GM21515 (cell line): ENCODE results near the gene B4GALT6.

Source experiments
- ATAC-seq: cut with Tn5 transposase; IDR thresholded peaks from one replicate; pipeline ENCODE4 v1.9.1; 2021; ENCODE audit not compliant: unreplicated experiment

B4GALT6 gene

DNA sequence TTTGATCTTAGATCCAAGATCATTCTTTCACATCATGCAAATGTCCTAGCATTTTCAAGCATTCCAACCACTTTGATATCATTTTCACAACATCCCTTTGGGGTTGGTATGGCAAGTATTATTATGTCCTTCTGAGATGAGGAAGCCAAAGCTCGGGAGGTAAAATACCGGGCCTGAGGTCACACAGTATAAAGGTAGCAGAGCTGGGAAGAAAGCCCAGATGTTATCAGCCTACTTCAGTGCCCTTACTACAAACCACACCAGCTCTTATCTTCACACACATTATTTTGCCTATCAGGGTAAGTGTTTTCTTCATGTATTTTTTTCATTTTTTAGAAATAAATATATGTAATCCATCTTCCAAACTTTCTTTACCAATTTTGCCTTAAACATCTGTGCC, 4.2 kb upstream of the B4GALT6 start:
- ATAC-seq: no peak

DNA sequence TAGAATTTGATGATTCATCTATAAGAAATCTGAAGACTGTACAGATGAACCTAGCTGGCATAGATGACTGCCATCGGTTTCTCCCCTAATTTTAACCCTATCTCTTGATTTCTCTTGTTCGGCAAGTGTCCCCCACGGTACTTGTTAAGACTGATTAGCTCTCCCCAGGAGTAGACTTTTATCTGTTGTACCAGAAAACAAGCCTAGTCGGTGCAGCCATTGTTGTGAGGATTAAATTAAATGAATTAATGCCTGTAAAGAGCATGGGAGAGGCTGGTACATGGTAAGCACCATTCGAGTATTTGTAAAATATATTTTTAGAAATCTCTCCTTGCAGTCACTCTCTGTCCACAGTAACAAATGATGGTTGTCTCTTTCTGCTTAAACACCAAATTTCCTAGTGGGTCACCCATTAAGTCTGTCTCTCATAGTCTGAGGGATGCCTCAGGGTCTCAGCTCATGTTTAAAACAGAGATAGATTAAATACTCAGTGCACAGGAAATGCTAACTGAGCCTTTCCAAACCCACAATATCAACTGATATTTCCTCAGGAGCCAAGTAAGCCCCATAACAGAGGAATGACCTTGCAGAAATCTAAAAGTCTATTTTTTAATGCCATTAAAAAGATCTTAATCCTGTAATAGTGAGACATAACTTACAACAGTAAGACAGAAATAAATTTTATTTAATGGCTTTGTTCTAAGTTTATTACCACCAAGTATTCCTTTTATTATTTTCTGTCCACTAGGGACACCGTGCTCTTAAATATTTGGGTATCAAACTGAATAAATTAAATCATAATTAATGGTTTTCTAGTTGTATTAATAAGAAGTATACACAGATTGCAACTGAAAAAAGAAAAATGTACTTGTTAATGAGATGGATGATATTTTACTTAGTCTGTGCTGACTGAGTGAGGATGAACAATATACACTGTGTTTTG, 2.9 kb upstream of the B4GALT6 start:
- ATAC-seq: no peak

GRCh38 chr18:31686572-31686971, 2.2 kb upstream of the B4GALT6 start:
- ATAC-seq: no peak

DNA sequence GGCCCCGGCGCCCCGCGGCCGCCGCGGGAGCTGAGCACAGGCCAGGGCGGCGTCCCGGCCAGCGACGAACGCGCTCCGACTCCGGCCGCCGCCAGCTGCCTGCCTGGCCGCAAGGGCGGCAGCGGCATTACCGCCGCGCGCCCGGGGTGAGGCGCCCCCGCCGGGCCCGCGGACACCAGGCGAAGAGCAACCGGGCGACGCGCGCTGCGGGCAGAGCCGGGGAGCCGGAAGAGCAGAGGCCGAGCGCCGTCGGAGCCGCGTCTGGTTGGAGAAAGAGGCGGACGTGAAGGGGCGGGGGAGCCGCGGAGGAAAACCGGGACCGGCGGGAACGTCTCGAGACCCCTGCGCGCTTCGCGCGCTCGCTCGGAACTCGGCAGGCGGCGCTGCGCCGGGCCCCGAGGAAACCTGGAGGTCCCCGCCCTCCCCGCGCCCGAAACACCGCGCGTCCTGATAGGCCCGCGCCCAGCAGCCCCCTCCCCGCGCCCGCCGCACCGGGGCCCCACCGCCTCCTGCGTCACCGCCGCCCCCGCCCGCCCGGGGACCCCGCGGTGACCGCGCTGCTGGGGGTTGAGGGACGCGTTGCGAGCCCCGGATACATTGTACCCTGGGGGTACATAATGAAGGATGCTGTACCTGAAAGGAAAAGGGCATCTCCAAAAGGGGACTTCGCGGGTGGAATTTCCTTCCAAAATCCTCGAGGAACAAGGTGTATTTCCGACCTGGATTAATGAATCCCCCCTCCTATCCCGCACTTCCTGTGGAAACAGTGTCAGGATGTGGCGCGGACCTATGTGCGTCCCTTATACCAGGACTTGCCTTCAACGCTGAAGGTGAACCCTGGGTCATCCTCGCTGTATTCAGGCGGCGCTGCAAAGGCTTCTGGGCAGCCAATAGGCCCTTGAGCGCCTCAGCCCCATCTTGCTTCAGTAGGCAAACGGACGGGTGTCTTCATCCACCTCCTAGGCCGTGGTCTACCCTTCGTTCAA, 1.0 kb upstream of the B4GALT6 start:
- ATAC-seq: peak; percentile 77

GRCh38 chr18:31683968-31684278, 458 bp downstream of the B4GALT6 start:
- ATAC-seq: no peak

DNA sequence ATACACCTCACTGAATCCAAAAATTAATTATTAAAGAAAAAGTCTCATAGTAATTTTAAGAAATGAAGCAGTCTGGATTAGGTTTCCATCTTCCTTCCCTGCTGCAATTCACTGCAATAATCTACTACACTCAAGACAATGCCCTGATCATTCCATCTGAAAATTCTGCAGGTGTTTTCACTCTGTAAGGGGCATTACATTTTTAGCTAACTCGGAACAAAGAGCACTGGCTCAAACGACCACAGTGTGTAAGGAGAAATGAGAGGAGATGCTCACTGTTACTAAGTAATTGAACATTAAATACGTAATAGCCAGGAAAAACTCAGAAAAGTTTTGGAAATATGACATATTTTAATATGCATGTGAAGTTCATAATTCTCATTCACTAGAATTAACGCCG, 1.3 kb downstream of the B4GALT6 start:
- ATAC-seq: no peak

DNA sequence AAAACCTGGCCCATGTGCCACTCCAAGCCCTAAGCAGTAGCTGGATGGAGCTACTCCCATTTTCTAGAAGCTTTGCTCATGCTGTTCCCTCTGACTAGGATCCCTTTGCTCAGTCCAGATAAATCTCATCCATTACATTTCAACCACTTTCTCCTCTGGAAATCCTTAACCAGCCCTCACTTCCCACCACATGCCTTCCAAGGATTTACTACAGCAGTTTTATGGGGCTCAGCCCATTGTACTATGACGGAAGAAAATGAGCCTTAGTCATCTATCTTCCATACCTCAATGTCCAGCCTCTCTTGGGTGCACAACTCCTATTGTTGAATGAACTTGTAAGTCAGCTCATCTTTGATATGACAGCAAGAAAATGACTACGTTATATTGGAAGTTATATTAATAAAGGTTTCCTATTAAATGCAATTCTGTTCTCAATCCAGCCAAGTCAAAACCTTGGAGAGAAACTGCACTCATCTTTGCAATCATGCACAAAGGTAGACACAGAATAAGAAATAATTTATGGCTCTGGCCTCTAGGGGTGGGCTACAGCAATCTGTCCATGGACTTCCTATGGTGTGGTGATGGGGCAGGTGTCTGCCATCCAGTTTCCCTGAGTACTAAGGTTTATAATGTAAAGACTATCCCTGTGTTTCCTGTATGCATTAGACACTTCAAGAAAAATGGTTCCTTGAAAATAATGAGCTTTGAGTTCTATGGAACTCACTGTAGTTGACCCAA, 3.4 kb downstream of the B4GALT6 start:
- no peak for ATAC-seq

DNA sequence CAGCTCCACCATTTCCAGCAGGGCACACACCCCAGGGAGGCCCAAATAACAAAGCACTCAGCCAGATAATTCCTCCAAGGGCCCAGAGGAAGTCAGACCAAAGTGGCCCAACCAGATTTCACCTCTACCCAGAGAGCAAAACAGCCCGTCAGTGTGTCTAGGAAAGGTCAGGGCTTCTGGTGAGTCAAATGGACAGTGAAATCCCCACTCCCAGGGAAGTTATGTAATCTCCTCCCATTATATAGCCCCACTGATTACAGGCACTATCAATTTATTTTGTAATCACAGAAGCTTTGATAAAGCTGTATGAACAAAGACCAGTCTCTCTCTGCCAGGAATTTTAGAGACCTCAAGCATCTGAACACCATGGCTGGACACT, 4.0 kb downstream of the B4GALT6 start:
- ATAC-seq: no peak

- no peak for ATAC-seq
These were observed 4.5 kb downstream of the B4GALT6 start for GRCh38 chr18:31679791-31680432.

DNA sequence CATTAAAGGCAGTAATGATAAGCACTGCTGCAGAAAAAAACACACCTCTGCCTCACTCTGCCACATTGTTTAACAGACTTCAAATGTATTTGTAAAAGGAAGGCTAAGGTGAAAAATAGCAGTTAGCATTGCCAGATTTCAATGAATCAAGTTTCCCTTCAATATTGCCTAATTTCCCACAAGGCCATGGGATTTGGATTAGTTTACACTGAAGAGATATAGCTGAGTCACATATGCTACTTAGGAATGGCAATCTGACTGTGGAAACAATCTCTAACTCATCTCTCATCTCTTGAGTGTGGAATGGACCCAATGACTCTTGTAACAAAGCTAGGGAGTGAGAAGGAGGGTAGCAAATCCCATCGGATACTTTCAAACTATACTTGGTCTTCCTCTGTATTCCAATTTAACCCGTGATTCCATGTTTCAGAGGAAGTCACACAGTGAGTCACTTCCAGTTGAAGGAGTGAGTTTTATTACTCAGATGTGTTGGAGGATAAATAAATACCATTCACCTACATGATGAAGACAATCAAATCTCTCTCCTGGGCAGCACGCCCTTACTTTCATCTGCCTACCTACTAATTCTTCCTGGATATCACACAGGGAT, 5.1 kb downstream of the B4GALT6 start:
- ATAC-seq: no peak

- ATAC-seq: no peak
These were observed 6.0 kb downstream of the B4GALT6 start for GRCh38 chr18:31678425-31678824.

DNA sequence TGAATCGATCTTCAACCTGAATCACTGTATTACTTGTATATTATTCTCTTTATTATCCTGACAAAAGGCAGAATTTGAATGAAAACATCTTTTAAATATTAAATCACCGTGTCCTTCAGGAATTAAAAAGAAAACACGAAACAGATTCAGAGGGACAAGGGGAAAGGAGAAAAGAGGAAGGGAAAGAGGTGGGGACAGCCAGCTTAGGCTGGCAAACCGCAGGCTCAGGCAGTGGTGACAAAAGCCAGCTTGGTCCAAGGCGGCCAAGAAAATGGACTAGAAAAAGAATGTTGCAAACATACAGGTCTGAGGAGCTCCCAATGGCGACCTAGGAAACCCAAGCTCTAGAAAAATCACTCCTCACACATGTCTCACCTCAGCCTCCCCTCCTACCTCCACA, 6.8 kb downstream of the B4GALT6 start:
- ATAC-seq: no peak

GRCh38 chr18:31675404-31675803, 9.0 kb downstream of the B4GALT6 start:
- ATAC-seq: no peak

GRCh38 chr18:31672628-31673135, 11.7 kb downstream of the B4GALT6 start:
- no peak for ATAC-seq

DNA sequence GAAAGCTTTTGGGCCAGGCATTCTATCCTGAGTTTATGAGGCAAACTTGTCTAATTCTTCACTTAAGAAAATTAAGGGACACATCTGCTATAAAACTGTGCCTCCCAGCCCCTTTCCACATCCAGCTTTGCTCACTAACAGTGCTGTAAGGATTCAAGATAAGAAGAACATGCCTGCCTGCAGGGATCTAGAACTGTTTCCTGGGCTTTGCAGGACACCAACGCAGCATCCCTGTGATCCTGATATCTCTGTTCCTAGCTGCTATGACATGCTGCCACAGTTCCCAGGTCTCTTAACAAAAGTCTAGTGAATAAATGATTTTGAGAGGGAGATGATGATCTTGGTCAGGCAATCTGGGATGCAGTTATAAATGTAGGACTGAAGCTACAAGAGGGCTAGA, 12.4 kb downstream of the B4GALT6 start:
- ATAC-seq: no peak

DNA sequence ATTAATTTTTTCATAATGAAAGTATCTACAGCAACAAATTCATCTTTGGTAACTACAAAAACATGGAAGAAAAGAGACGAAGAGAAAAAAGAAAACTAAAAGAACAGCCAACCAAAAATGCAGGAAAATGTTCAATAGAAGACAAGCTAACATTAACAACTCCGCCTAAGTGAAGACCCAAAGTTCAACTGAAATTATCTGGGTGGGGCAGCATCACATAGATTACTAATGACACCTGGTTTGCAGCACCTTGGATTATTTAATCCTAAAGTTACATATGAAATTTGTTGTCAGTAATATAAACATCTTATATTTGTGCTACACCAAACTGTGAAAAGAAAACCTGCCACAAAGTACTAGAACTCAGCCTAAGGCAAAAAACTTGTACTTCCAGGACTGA, 14.8 kb downstream of the B4GALT6 start:
- no peak for ATAC-seq

GRCh38 chr18:31667185-31667584, 17.2 kb downstream of the B4GALT6 start:
- ATAC-seq: no peak

- no peak for ATAC-seq
These were observed 18.3 kb downstream of the B4GALT6 start for GRCh38 chr18:31666055-31666454.

- ATAC-seq: no peak
These were observed 20.3 kb downstream of the B4GALT6 start for GRCh38 chr18:31664101-31664500.

GRCh38 chr18:31661965-31662364, 22.4 kb downstream of the B4GALT6 start:
- no peak for ATAC-seq
